KBM-7 (cell line): ENCODE measurements around the gene DDAH1.

Experiments used
- DNase-seq: peaks from one replicate; pipeline ENCODE4 v3.0.0-alpha.2; 2015
- in situ Hi-C: fragments of 300-500 bp; cut with MboI; formaldehyde crosslinking; loops from 2 replicates; pipeline ENCODE4 v1.14.3; 2020; ENCODE audit warnings: low sequenced_read_pairs, low pct_unique_long_range_greater_than_20kb, mixed read lengths

The DDAH1 gene

DNA sequence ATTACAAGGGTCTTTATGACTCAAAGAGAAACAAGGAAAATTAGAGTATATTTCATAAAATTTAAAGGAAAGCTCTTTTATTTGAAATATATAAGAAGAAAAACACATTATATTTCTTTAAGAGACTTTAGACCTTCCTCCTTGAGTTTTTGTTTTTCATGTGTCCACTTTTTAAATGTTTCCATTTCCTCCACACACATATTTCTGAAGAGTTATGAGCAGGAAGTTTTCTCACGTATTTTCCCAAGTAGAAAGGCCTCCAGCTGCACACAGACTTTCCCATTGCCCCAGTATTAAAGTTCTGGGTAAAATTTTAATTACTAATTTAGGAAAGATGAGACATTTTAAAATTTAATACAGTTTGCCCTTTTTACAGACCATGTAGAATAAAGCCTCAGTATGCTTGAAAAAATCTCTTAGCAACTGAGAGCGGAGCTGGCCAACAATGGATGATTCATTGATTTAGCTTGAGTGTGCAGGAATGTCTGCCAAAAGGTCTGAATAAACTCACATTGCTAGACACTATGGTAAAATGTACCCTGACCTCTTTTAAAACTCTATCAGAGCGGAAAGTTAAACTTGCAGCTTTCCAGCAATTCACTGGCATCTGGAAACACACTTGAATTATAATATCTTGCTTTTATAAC, 57.9 kb downstream of the DDAH1 start:
- in situ Hi-C loops, result no loop called here
- no peak for DNase-seq

DNA sequence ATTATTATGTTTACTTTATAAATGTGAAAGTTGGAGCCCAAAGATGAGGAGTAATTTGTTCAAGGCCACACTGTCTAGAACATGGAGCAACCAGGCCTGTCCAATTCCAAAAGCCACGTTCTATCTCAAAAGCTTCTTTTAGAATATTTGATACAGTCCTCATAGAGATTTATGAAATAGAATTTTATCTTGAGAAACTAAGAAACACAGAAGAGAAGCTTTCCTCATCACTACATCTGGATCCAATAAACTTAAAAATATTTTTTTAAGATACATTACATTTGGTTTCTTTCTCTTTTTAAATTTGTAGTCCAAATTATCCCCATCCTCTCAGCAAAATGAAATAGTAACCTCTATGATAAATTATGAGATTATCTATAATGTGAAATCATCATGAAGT, 58.9 kb downstream of the DDAH1 start:
- in situ Hi-C loops, result no loop called here
- no peak for DNase-seq

DNA sequence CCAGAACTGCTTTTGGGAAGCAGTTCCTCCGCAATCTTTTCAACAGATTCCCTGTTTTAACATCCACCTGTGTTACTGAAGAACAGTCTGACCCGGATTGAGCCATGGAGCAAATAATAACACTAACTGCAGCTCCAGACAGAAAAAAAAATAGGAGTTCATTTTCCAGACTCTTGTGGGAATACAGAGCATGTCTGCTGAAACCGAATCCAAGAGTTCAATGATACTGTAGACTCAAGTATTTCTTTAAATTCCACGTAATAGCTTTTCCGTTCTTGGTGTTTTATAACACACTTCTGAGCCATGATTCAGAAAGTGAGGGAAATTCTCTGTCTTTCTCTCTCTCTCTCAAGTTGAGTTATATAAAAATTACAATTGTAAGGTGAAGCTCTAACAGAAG, 60.6 kb downstream of the DDAH1 start:
- in situ Hi-C loops, result no loop called here
- no peak for DNase-seq

DNA sequence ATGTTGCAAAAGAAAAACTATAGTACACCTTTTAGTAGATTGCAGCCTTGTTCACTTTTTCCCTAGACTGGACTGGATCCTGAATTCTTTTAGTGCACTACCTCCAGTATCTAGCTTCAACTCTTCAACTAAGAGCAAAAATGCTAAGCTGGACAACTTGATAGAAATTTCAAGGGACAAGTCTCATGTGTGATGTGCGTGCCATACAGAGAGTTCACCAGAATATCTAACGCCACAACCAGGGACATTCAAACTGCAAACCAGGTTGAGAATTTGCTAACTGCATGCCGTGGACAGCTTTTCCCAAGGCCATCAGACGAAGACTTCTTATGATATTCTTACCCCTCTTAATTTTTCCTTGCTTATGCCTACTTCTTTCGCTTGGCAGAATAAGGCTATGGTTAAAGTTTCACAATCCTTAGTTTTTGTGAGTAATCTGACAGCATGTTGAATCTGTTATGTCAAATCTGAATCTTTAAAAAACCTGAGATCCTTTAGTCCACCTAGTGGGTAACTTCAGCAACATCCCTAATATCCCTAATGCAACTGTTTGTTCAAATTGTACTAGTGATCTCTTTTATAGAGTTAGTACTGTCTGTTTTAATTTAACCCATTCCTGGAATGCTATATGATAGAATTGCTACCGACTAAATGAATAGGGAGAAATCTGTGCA, 66.4 kb downstream of the DDAH1 start:
- in situ Hi-C loops, result no loop called here
- DNase-seq, result peak; percentile 7

DNA sequence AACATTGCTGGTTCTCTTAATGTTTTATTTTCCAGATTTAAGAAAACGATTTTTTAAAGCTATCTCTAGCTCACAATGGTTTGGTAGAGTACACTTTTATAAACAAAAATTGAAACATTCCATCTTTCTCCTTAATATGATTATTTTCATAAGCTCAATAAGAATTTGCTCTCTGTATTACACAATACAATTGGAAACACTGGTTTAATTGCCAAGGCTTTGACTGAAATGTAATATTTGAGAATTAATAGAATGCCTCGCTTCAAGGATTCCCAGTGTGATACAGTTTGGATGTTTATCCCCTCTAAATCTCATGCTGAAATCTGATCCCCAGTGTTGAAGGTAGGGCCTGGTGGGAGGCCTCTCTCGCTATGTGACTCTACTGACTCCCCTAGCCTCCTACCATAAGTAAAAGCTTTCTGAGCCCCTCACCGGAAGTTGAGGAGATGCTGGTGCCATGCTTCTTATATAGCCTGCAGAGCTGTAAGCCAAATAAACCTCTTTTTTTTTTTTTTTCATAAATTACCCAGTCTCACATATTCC, 67.4 kb downstream of the DDAH1 start:
- in situ Hi-C loops, result no loop called here
- no peak for DNase-seq

DNA sequence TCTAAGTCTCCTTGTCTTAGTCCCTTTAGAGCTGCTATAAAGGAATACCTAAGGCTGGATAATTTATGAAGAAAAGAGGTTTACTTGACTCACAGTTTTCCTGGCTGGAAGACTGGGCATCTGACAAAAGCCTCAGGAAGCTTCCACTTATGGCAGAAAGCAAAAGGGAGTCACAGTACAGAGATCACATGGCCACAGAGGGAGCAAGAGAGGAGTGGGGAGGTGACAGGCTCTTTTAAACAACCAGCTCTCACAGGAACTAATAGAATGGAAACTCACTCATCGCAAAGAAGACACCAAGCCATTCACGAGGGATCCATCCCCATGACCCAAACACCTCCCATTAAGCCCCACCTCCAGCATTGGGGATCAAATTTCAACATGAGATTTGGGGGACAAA, 68.8 kb downstream of the DDAH1 start:
- no peak for DNase-seq
- in situ Hi-C loops, result no loop called here

DNA sequence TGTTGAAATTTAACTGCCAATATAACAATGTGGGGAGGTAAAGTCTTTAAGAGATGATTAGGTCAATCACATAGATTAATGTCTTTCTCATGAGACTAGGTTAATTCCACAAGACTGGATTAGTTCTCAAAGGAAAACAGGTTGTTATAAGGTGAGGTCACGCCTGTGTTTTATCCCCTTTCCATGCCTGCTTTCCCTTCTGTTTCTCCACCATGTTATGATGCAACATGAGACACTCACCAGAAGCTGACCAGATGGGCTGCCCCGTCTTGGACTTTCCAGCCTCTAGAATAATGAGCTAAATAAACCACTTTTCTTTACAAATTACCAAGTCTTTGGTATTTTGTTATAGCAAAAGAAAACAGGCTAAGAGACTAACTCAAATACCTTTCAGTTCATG, 70.8 kb downstream of the DDAH1 start:
- no peak for DNase-seq
- in situ Hi-C loops, result no loop called here

DNA sequence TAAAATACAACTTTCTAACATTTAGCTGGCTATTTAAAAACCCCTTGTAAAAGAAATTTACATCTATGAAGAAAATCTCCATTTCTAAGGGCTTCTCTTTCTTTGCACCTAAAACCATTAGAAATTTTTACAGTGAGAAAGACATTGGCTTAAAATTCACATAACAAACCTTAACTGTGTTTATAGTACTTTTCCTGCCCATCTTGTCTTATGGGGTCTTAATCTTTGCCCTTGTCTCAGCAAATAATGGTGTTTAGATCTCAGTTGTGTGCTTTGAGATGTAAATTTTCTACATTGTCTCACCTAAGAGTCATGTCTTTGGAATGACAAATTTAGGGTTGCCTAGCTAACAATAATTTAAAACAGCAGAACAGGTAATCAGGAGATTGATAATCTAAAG, 71.5 kb downstream of the DDAH1 start:
- DNase-seq, result no peak
- in situ Hi-C loops, result no loop called here

DNA sequence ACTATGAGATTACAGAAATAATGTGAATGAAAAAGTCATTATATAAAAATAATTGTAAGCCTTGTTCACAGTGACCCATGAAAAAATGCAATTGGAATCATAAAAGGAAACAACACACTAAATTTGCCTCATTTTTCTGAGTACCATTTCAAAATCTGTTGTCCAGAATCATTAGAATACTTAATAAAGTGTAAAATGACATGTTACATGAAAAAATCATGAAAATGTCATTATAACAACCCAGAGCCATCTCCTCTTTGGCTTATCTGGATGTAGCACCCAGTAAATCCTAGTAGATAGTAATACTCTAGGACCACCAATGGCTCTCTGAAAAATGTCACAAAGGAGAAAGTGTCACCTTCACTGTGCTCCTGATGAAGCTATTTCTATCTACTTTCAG, 76.5 kb downstream of the DDAH1 start:
- no peak for DNase-seq
- in situ Hi-C loops, result no loop called here

DNA sequence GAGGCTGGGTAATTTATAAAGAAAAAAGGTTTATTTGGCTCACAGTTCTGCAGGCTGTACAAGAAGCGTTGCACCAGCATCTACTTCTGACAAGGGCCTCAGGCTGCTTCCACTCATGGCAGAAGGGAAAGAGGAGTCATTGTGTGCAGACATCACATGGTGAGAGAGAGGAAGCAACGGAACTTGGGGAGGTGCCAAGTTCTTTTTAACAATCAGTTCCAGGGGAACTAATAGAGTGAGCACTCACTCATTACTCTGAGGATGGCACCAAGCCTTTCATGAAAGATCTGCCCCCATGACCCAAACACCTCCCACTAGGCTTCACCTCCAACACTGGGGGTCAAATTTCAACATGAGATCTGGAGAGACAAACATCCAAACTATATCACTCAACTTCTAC, 77.2 kb downstream of the DDAH1 start:
- DNase-seq, result no peak
- in situ Hi-C loops, result no loop called here

DNA sequence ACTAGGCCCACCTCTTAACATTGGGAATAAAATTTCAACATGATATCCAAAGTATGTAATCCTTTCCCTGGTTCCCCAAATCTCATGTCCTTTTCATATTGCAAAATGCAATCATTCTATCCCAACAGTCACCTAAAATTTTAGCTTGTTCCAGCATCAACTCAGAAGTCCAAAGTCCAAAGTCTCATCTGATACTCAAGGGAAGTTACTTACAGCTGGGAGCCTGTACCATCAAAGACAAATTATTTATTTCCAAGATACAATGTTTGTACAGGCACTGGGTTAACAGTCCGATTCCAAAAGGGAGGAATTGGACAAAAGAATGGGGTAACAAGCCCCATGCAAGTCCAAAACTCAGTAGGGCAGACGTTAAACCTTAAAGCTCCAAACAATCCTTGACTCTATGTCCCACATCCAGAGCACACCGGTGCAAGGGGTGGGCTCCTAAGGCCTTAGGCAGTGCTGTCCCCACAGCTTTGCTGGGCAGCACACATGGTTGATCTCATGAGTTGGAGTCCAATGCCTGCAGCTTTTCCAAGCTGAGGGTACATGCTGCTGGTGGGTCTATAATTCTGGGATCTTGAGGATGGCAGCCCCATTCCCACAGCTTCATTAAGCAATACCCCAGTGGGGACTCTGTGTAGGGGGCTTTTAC, 78.8 kb downstream of the DDAH1 start:
- in situ Hi-C loops, result no loop called here

DNA sequence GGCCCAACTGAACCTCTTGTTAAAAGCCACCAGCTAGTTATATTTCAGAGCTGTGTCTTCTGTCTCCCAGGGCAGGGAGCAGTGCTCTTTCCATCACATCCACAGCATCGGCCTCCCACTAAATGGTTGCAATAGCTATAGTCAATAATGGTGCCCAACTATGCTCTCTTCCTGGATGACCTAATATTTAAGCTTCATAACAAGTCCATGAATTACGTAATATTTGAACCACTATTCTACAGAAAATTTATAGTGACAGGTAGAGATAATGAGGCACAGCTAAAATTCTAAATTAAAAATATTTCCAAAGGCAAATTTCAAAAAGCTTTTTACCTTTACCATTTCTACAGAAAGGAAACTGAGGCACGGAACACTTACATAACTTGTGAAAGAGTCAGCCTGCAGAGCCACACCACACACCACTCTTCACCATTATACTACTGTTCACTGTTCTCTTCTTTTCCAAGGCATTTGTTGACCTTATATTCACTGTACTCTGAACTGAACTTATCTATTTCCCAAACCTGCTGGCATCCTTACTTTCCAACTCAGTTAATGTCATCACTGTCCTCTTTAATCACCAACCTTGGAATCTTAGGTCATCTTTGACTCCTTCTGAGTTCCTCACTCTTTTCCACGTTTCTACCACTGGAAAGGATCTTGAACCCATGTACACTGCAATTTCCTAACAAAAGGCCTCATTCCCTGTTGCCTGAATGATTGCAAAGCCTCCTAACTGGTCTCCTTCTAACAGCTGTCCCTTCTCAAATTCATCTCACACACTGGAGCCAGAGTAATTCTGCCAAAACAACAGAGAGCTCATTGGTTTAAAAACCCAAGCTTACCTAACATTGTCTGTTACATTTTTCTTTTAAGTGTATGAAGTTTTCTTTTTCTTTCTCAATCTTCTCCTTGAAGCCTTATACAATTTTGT, 85.5 kb downstream of the DDAH1 start:
- no peak for DNase-seq
- in situ Hi-C loops, result no loop called here

More for the DNA sequence above, 78.8 kb downstream of the DDAH1 start:
- DNase-seq, result no peak

DNA sequence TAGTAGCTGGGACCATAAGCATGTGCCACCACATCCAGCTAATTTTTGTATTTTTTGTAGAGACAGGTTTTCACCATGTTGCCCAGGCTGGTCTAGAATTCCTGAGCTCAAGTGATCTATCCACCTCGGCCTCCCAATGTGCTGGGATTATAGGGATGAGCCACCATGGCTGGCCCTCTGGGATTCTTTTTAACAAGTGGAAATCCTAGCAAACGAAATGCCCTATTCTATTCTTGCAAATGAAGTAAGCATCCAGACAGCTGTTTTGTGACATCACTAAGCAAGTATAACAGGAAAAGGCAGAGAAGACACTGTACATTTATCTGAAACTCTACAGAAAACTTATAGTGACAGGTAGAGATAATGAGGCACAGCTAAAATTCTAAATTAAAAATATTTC, 86.4 kb downstream of the DDAH1 start:
- in situ Hi-C loops, result no loop called here
- DNase-seq, result no peak

DNA sequence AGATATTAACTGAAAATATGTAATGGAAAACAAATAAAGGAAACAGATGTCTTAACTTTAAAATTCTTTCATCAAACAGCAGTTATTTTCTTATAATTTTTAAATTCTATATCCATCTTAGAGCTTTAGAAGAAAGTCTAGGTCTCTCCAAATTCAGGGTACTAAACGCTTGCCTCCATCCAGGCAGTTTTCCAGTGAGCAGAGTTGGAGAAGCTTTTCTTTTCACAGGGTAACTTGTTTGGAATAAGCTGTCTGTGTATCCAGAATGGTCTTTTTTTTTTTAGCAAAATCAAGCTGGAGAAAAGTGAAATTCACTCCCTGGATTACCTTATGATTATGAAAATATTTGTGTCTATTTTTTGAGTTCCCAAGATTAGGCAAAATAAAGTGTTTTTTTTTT, 88.6 kb downstream of the DDAH1 start:
- no peak for DNase-seq
- in situ Hi-C loops, result no loop called here

DNA sequence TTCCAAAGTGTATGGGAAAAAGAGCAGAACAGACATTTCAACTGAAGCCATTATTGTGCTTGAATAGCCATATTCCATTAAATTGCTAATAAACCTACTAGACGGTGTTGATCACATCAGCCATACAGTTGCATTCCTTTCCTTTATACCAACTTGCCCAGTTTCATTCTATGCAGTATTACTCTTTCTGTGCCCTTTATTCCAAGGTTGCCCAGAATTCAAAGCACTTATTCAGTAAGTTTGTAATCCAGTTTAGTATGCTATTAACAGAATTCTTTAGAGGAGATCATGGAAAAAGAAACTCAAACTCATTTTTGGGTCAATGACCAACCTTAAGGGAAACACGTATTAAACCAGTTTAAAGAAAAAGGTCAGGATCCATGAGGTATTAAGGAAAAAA, 89.5 kb downstream of the DDAH1 start:
- in situ Hi-C loops, result no loop called here
- no peak for DNase-seq

DNA sequence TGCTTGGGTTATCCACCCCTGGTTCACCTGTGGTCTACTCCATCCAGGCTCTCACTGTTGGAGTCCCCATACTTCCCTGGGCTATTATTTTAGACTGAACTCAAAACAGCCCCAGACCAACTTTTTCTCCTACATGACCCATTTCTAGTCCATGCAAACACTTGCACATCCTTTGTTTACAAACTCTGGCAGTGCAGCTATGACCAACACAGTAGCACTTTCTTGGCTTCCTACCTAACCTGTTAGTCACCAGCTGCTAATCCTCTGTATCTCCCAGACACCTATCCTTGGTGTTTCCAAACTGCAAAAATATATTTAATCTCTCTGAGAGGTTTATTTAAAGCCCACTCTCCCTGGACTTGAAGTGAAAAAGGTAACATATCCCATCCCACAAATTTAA, 90.8 kb downstream of the DDAH1 start:
- no peak for DNase-seq

DNA sequence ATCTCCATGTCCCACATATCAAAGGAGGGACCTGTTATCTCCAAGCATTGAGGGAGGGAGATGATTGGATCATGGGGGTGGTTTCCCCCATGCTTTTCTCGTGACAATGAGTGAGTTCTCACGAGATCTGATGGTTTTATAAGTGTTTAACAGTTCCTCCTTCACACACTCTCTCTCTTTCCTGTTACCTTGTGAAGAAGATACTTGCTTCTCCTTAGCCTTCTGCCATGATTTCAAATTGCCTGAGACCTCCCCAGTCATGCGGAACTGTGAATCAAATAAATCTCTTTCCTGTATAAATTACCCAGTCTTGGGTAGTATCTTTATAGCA, 91.6 kb downstream of the DDAH1 start:
- in situ Hi-C loops, result no loop called here

More for the DNA sequence above, 90.8 kb downstream of the DDAH1 start:
- in situ Hi-C loops, result no loop called here

DNA sequence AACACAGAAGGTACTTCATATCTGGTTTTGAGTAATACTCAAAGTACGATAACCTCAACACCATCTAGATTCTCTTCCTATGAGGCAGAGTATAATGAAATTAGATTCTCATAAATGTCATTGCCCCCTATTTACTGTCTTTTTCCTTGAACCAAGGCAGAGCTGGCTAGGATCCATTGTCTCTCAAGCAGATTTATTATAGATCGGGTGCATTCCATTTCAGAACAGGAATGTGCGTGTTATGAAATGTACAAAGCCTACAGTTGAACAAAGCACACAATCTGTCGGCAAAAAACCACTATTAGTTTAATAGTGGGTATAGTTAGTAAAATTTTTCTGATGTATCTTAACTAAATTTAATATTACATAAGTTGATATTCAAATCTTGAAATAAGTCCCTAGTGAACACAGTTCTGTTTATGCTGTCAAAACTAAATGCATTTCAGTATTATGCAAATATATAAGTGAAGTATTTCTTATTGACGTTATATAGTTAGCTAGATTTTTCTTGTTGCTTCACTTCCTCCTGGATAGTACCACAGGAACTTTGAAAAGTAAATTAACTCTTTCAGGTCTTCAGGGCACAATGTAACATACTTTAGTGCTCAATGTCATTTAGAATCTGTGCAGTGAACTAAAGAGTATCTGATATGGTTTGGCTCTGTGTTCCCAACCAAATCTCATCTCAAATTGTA, 92.1 kb downstream of the DDAH1 start:
- in situ Hi-C loops, result no loop called here
- no peak for DNase-seq

More for the DNA sequence above, 91.6 kb downstream of the DDAH1 start:
- DNase-seq, result peak; percentile 11

DNA sequence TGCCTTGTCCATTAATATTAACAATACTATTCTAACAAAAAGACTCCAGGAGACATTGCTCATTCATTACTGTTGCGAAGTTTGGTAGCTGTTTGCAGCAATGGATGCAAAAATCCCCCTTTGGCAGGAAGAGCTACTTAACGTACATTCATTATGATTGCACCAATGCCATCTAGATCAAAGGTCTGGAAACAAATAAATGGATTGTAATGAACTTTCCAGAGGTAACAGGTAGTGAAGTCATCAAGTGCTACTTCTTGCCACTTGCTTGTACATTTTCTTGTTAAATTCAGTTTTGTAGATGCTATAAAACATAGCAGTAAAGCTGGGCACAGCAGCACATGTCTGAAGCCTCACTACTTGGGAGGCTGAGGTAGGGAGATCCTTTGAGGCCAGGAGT, 93.9 kb downstream of the DDAH1 start:
- DNase-seq, result no peak
- in situ Hi-C loops, result no loop called here
